ENCODE measurements around the gene GUCA2A.

GUCA2A gene

DNA sequence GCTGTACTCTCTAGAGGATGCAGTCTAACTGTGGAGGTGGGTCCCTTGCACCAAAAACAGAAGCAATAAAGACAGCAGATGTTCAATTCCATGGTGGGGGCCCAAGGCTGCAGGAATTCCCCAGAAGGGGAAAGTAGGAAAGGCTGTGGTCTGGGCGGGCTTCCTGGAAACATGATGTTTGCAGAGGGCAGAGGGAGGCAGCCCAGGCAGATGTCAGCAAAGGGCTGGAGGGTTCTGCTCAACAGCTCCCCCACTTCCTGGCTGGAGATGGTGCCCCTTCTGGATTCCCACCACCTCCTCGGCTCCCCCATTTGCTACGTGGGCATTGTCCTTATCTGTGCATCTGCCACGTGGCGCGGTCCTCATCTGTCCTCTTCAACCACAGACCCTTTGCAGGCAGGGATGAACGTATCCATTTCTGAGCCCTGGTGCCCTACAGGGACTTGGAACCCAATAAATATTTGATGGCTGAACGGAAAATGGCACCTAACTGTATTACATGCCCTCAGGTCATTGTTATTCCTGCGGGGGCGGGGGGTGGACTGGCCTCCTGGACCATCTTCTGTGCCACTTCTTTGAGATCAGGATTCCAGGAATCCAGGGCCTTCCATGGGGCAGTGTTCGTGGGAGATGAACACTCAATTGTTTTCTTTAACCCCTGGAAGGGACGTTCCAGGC, 19.7 kb downstream of the GUCA2A start:
- Histone ChIP-seq H3K27me3 (ENCODE audit: control insufficient read depth, low read length) (peaks cover 8% of the 10 kb centered on the region; the same call in 1 of the 2 replicates), H3K4me2 (ENCODE audit: low read length) (no peak overlapping the region)

DNA sequence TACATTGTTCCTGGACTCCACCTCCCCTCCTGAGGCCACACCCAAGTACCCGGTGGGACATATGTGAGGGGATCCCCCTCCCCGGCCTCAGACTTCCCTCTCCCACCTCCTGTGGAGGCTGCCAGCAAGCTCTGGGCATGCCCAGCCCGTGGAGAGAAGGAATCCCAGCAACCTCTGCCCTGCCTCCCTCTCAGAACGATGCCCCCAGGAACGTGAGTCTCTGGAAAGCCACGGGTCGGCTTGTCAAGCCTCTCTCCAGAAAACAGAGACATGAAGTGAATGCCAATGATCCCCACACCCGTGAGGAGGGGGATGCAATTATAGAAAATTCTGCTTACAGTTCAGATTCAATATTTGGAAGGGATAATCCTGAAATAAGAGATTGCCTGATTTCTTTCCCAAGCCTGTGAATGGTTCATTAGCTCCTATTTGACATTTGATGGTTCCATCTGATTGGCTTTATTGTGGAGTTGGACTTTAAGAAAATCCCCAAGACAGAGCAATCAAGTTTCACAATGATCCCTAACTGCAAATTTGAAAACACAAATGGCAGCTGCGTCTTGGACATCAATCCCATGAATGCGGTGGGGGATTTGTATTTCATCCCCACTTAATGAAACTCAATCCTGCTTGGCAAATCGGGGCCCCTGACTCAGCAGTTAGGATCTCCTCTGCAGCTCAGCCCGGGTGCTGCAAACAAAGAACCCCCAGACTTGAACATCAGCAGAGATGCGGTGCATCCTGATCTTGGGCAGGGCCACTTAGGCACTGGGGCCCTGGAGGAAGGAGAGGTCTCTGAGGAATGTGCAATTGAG, 20.4 kb downstream of the GUCA2A start:
- H3K4me2 ChIP-seq (ENCODE audit: low read length): no peak overlapping the region
- H3K36me3 ChIP-seq (ENCODE audit: control insufficient read depth, low read length): no peaks in the 10 kb centered on the region
- H3K27me3 ChIP-seq (ENCODE audit: control insufficient read depth, low read length): peaks cover 8% of the 10 kb centered on the region; the same call in 1 of the 2 replicates
- no peak for TF ChIP-seq EZH2phosphoT487 (IDR thresholded peaks at IDR 0.05; ENCODE audit: borderline replicate concordance, low read length)
- TF ChIP-seq, protein P1, sequence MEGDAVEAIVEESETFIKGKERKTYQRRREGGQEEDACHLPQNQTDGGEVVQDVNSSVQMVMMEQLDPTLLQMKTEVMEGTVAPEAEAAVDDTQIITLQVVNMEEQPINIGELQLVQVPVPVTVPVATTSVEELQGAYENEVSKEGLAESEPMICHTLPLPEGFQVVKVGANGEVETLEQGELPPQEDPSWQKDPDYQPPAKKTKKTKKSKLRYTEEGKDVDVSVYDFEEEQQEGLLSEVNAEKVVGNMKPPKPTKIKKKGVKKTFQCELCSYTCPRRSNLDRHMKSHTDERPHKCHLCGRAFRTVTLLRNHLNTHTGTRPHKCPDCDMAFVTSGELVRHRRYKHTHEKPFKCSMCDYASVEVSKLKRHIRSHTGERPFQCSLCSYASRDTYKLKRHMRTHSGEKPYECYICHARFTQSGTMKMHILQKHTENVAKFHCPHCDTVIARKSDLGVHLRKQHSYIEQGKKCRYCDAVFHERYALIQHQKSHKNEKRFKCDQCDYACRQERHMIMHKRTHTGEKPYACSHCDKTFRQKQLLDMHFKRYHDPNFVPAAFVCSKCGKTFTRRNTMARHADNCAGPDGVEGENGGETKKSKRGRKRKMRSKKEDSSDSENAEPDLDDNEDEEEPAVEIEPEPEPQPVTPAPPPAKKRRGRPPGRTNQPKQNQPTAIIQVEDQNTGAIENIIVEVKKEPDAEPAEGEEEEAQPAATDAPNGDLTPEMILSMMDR (IDR thresholded peaks at IDR 0.05; ENCODE audit: low read depth, low read length, poor library complexity, severe bottlenecking): no peak
- no peak overlapping the region for H3K27ac ChIP-seq (ENCODE audit: low read depth, low read length)
- no peaks in the 10 kb centered on the region for H3K9me3 ChIP-seq (ENCODE audit: control insufficient read depth, insufficient read depth, low read length)
- H3F3A ChIP-seq (ENCODE audit: control insufficient read depth, insufficient read depth): no peaks in the 10 kb centered on the region
- H3K4me1 ChIP-seq (ENCODE audit: control insufficient read depth, low read length): no peaks in the 10 kb centered on the region
- no peak overlapping the region for H3K4me3 ChIP-seq (ENCODE audit: low read length)
- no peaks in the 10 kb centered on the region for H3K9me2 ChIP-seq (replicated peaks; ENCODE audit: control insufficient read depth, low read length)
- no peaks in the 10 kb centered on the region for H3K79me2 ChIP-seq (ENCODE audit: control insufficient read depth, low read length)
- no peaks in the 10 kb centered on the region for H4K20me1 ChIP-seq (ENCODE audit: control insufficient read depth, insufficient read depth, low read depth, low read length)

More for the DNA sequence above, 19.7 kb downstream of the GUCA2A start:
- Histone ChIP-seq H3K4me1 (ENCODE audit: control insufficient read depth, low read length) (no peaks in the 10 kb centered on the region), H3K27ac (ENCODE audit: low read depth, low read length) (no peak overlapping the region), H4K20me1 (ENCODE audit: control insufficient read depth, insufficient read depth, low read depth, low read length) (no peaks in the 10 kb centered on the region), H3K4me3 (ENCODE audit: low read length) (no peak overlapping the region), H3F3A (ENCODE audit: control insufficient read depth, insufficient read depth) (no peaks in the 10 kb centered on the region), H3K9me2 (replicated peaks; ENCODE audit: control insufficient read depth, low read length) (no peaks in the 10 kb centered on the region), H3K9me3 (ENCODE audit: control insufficient read depth, insufficient read depth, low read length) (no peaks in the 10 kb centered on the region), H3K79me2 (ENCODE audit: control insufficient read depth, low read length) (no peaks in the 10 kb centered on the region), H3K36me3 (ENCODE audit: control insufficient read depth, low read length) (no peaks in the 10 kb centered on the region)
- TF ChIP-seq EZH2phosphoT487 (IDR thresholded peaks at IDR 0.05; ENCODE audit: borderline replicate concordance, low read length): no peak
- TF ChIP-seq, protein P1 (IDR thresholded peaks at IDR 0.05; ENCODE audit: low read depth, low read length, poor library complexity, severe bottlenecking): no peak

DNA sequence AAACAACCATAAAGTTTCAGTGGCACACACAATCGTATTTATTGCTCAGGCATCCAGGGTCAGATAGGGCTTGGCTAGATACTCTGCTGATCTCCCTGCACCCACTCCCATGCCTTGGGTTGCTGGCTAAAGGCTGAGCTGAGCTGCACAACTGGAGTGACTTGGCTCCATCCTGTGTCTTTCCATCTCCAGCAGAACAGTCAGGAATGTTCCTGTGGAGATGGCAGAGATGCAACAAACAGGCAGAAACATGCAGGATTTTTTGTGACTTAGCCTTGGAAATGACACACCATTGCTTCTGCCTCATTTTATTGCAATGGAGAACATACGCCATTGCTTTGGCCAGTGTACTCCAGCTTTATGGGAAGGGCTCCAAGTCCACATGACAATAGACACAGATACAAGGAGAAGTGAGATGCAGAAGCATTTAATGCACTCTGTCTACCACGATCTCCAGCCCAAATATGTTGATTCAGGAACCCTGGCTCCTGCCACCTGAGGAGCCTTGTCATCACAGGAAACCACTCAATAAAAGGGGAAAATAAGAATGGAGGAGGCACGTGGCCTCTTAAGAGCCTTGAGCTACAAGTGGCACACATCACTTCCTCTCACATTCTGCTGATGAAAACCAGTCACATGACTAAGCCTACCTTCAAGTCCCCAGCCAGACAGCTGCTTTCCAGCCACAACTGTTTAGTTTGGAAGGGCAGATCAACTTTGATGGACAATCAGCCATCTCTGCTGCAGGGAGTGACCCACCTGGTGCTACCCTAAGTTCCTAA, 21.5 kb downstream of the GUCA2A start:
- H3K27ac ChIP-seq (ENCODE audit: low read depth, low read length): no peak overlapping the region
- TF ChIP-seq, protein P1 (IDR thresholded peaks at IDR 0.05; ENCODE audit: low read depth, low read length, poor library complexity, severe bottlenecking): no peak
- TF ChIP-seq EZH2phosphoT487 (IDR thresholded peaks at IDR 0.05; ENCODE audit: borderline replicate concordance, low read length): no peak
- H3K4me1 ChIP-seq (ENCODE audit: control insufficient read depth, low read length): no peaks in the 10 kb centered on the region
- H4K20me1 ChIP-seq (ENCODE audit: control insufficient read depth, insufficient read depth, low read depth, low read length): no peaks in the 10 kb centered on the region
- H3K9me2 ChIP-seq (replicated peaks; ENCODE audit: control insufficient read depth, low read length): no peaks in the 10 kb centered on the region
- H3K9me3 ChIP-seq (ENCODE audit: control insufficient read depth, insufficient read depth, low read length): no peaks in the 10 kb centered on the region
- H3K79me2 ChIP-seq (ENCODE audit: control insufficient read depth, low read length): no peaks in the 10 kb centered on the region
- H3K4me2 ChIP-seq (ENCODE audit: low read length): no peak overlapping the region
- H3K27me3 ChIP-seq (ENCODE audit: control insufficient read depth, low read length): peaks cover 4% of the 10 kb centered on the region; the same call in 1 of the 2 replicates
- no peak overlapping the region for H3K4me3 ChIP-seq (ENCODE audit: low read length)
- no peaks in the 10 kb centered on the region for H3F3A ChIP-seq (ENCODE audit: control insufficient read depth, insufficient read depth)
- H3K36me3 ChIP-seq (ENCODE audit: control insufficient read depth, low read length): no peaks in the 10 kb centered on the region
